ENCODE results near the gene KRT77.

DNA sequence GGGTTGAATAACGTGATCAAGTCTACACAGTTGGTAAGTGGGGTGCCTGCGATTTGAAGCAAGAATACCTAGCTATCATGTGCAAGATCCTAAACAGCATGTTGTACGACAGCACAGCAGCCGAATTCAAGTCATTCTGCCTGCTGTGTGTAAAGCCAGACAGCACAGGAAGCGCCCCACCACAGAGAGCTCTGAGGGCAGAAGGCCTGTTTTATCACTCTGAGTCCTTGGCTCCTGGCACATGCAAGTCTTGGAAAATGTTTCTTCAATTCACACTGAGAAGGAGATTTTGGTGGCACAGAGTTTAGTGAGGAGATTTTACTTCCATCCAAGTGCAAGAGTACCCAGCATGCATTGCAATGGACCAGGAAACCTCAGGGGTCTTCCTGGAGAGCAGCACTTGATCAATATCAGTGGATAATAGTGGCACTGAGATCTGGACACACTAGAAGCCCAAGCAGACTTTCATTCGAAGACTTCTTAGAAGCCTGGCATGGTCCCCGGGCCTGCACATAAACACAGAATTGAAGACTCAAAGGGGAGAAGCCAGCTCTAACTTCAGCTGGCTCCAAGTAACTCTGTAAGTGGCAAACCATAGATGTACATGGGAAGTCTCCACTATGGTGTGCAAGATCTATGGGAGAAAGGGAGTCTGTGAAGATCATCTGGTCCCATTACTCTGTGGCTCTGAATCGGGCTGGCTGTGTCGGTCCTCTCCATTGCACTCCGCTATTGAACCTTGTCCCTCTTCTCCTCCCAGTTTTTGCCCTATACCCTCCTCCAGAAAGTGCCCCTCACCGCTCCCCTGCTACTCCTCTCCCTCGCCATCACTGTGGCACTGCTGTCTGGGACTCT lies 21.6 kb downstream of the KRT77 start:
- TF ChIP-seq POLR2A (IDR thresholded peaks at IDR 0.05) (no peak), POLR2AphosphoS5 (IDR thresholded peaks at IDR 0.05) (no peak), EP300 (IDR thresholded peaks at IDR 0.05) (no peak)
- TF ChIP-seq, protein P1, sequence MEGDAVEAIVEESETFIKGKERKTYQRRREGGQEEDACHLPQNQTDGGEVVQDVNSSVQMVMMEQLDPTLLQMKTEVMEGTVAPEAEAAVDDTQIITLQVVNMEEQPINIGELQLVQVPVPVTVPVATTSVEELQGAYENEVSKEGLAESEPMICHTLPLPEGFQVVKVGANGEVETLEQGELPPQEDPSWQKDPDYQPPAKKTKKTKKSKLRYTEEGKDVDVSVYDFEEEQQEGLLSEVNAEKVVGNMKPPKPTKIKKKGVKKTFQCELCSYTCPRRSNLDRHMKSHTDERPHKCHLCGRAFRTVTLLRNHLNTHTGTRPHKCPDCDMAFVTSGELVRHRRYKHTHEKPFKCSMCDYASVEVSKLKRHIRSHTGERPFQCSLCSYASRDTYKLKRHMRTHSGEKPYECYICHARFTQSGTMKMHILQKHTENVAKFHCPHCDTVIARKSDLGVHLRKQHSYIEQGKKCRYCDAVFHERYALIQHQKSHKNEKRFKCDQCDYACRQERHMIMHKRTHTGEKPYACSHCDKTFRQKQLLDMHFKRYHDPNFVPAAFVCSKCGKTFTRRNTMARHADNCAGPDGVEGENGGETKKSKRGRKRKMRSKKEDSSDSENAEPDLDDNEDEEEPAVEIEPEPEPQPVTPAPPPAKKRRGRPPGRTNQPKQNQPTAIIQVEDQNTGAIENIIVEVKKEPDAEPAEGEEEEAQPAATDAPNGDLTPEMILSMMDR (IDR thresholded peaks at IDR 0.05) = no peak

Measured in sigmoid colon (tissue), 4 donors.